ENCODE measurements around the gene POLE3. TPM values are rescaled to one million over a fixed set of nuclear protein-coding genes. Genes with fewer than 3 reads are reported as not detected.
"Not testable (repeated sequence)": the region's sequence is repeated elsewhere in the genome, so short reads cannot be mapped to it uniquely, and the experiment has no call there.

POLE3 gene
- total RNA-seq, 2 donors from 2014 or later: 42.7 to 61.9 TPM

DNA sequence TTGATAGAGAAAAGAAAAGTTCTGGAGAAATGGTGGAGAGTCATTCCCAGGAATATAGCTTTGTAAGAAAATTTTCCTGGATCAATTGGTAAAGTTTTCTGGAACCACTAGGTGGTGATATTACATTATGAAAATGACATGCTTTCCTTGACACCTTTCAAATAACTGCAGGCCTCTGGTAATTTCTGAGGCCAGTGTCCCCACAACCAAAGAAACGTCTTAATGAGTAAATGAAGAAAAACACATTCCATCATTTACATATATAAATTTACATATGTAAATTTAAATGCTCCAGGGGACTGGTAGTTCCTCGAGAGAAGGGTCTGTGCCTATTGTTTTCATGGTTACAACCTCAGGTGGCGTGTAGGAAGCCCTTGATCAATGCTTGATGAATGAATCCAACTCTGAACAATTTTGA lies 35.9 kb upstream of the POLE3 start:
- no peak for DNase-seq (ENCODE audit: low spot score)
- no peaks in the 10 kb centered on the region for H3K4me1 ChIP-seq (replicated peaks)
- TF ChIP-seq POLR2A (IDR thresholded peaks at IDR 0.05): no peak
- TF ChIP-seq, protein P1, sequence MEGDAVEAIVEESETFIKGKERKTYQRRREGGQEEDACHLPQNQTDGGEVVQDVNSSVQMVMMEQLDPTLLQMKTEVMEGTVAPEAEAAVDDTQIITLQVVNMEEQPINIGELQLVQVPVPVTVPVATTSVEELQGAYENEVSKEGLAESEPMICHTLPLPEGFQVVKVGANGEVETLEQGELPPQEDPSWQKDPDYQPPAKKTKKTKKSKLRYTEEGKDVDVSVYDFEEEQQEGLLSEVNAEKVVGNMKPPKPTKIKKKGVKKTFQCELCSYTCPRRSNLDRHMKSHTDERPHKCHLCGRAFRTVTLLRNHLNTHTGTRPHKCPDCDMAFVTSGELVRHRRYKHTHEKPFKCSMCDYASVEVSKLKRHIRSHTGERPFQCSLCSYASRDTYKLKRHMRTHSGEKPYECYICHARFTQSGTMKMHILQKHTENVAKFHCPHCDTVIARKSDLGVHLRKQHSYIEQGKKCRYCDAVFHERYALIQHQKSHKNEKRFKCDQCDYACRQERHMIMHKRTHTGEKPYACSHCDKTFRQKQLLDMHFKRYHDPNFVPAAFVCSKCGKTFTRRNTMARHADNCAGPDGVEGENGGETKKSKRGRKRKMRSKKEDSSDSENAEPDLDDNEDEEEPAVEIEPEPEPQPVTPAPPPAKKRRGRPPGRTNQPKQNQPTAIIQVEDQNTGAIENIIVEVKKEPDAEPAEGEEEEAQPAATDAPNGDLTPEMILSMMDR (IDR thresholded peaks at IDR 0.05): peak; percentile 27 to 80 (median 77)
- whole genome bisulfite sequencing: 61% methylated on average over 3 of the region's 3 CpGs
- no peaks in the 10 kb centered on the region for H3K27me3 ChIP-seq (replicated peaks; ENCODE audit: insufficient read depth)
- H3K36me3 ChIP-seq: no peaks in the 10 kb centered on the region
- no peak overlapping the region for H3K27ac ChIP-seq
- intact Hi-C loops (cut with DNase I): loop anchor here (2.0 kb wide), 1 partner anchor 208 kb away; no protein-coding TSS in a partner anchor
- no peak overlapping the region for H3K4me3 ChIP-seq
- H3K9me3 ChIP-seq: no peaks in the 10 kb centered on the region

DNA sequence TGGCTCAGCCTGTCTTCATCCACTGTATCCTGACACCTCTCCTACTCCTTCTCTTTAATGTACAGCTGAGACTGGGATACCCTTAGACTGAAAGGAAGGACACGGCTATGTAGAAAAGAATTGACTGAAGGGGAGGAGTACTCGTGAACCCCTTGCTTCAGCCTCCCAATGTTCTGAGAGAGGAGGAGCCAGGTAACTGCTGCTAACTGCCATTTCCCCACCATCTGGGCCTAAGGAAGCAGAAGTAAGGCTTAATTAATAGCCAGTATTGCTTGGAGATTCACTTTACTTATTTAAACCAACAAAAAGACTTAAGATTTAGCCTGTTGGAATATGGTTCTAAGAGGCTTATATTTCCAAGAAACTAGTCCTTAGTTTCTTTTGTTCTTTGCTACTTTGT lies 34.3 kb upstream of the POLE3 start:
- 94% methylated on average over 2 of the region's 2 CpGs for WGBS
- Histone ChIP-seq H3K4me1 (replicated peaks) (no peaks in the 10 kb centered on the region), H3K27me3 (replicated peaks; ENCODE audit: insufficient read depth) (no peaks in the 10 kb centered on the region), H3K27ac (no peak overlapping the region), H3K4me3 (no peak overlapping the region), H3K9me3 (no peaks in the 10 kb centered on the region), H3K36me3 (no peaks in the 10 kb centered on the region)
- TF ChIP-seq POLR2AphosphoS5 (IDR thresholded peaks at IDR 0.05): no peak
- TF ChIP-seq, protein P1 (IDR thresholded peaks at IDR 0.05): no peak
- TF ChIP-seq POLR2A (IDR thresholded peaks at IDR 0.05): no peak
- intact Hi-C loops (cut with DNase I): no loop called here
- no peak for DNase-seq (ENCODE audit: low spot score)

DNA sequence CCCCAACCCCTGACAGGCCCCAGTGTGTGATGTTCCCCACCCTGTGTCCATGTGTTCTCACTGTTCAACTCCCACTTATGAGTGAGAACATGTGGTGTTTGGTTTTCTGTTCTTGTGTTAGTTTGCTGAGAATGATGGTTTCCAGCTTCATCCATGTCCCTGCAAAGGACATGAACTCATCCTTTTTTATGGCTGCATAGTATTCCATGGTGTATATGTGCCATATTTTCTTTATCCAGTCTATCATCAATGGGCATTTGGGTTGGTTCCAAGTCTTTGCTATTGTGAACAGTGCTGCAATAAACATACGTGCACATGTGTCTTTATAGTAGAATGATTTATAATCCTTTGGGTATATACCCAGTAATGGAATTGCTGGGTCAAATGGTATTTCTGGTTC lies 27.2 kb upstream of the POLE3 start:
- intact Hi-C loops (cut with DNase I); DNase-seq (ENCODE audit: low spot score): not testable (repeated sequence)

DNA sequence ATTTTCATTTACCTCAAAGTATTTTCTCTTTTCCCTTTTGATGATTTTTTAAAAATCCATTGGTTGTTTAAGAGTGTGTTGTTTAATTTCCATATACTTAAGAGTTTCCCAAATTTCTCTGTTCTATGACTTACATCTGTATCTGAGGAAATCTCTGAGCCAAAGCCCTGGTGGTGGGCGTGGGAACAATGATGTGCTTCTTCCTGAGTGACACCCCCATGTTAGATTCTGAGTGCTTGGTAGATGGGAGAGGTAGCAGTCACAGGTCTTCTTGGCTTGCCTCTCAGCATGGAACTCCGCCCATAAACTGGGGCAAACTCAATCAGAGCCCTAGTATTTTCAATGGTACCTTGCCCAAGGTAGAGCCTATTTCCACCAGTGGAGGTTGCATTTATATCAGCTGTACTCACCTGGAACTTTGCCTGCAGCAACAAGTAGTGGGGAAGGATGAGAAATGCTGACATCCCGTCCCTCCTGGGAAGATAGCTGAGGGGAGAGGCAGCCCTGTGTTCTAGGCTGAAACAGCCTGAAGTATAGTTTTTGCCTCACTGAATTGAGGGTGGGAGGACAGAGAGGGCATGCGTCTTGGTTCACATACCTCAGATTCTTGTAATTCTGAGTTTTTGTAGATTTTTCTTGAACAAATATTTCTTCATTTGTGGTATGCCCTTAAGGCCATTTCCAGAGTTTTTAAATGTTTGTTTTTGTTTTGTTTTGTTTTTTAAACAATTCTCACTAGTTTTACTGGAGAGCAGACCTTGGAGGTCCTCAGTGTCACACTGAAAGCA lies 26.4 kb upstream of the POLE3 start:
- no peak for TF ChIP-seq POLR2AphosphoS5 (IDR thresholded peaks at IDR 0.05)
- TF ChIP-seq, protein P1 (IDR thresholded peaks at IDR 0.05): no peak
- no peak for TF ChIP-seq POLR2A (IDR thresholded peaks at IDR 0.05)

More for the DNA sequence above, 27.2 kb upstream of the POLE3 start:
- not testable (repeated sequence) for H3K4me1 ChIP-seq (replicated peaks); H3K4me3 ChIP-seq; H3K36me3 ChIP-seq; H3K9me3 ChIP-seq; H3K27ac ChIP-seq; H3K27me3 ChIP-seq (replicated peaks; ENCODE audit: insufficient read depth)
- WGBS: 63% methylated on average over 1 of the region's 1 CpG

DNA sequence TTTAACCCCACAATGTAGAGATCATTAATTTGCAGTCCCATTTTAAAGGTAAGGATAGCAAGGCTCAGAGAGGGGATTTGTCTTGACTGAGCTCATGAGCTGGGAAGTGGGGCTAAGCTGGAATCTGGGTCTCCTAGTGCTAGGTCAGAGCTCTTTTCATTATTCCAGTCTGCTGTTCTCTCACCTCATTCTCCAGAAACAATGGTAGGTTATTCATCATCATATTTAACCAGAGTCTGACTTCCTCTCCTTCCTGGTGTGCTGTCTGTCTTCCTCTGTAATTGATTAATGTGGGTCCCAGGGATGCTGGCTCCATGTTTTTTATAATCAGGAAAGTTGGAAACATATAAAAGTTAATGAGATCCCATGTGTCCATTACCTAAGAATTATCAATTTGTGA lies 20.7 kb upstream of the POLE3 start:
- no peaks in the 10 kb centered on the region for H3K27me3 ChIP-seq (replicated peaks; ENCODE audit: insufficient read depth)
- DNase-seq (ENCODE audit: low spot score): no peak
- no peak overlapping the region for H3K27ac ChIP-seq
- TF ChIP-seq, protein P1 (IDR thresholded peaks at IDR 0.05): no peak
- intact Hi-C loops (cut with DNase I): no loop called here
- no peaks in the 10 kb centered on the region for H3K9me3 ChIP-seq
- H3K4me1 ChIP-seq (replicated peaks): no peaks in the 10 kb centered on the region
- H3K36me3 ChIP-seq: no peaks in the 10 kb centered on the region
- H3K4me3 ChIP-seq: no peak overlapping the region

More for the DNA sequence above, 26.4 kb upstream of the POLE3 start:
- H3K27me3 ChIP-seq (replicated peaks; ENCODE audit: insufficient read depth): no peaks in the 10 kb centered on the region
- H3K4me3 ChIP-seq: no peak overlapping the region
- intact Hi-C loops (cut with DNase I): no loop called here
- WGBS: 72% methylated on average over 4 of the region's 4 CpGs
- no peaks in the 10 kb centered on the region for H3K9me3 ChIP-seq
- no peak overlapping the region for H3K27ac ChIP-seq
- DNase-seq (ENCODE audit: low spot score): no peak
- H3K36me3 ChIP-seq: no peaks in the 10 kb centered on the region
- H3K4me1 ChIP-seq (replicated peaks): no peaks in the 10 kb centered on the region
